SK-N-SH (cell line): ENCODE results near the gene ZNF511. TPM values are rescaled to one million over a fixed set of nuclear protein-coding genes. Genes with fewer than 3 reads are reported as not detected.

ENCODE experiments used
- CTCF ChIA-PET: fragments of 300-600, 350-600 bp; formaldehyde crosslinking; extraction: SDS; loops from one replicate; lab custom pipeline; 2021; lab: Yijun Ruan, JAX
- POLR2A ChIA-PET: fragments of 350-600 bp; sonication (Branson Sonifier 250); formaldehyde crosslinking; extraction: SDS; loops from one replicate; lab custom pipeline; 2020; ENCODE audit warnings: antibody characterized with exemption, inconsistent platforms; lab: Yijun Ruan, JAX
- DNase-seq: peaks from one replicate; pipeline ENCODE4 v3.0.0; 2012
- H2AFZ ChIP-seq: fragments of 200-600 bp; sonication (generic); 2 replicates; pipeline ENCODE4 v1.8.1; 2016; ENCODE audit warnings: antibody characterized with exemption, mild to moderate bottlenecking, low read depth
- H3F3A ChIP-seq: fragments of 200-600 bp; sonication (generic); replicated peaks from 2 replicates; pipeline ENCODE3; 2016; ENCODE audit warnings: antibody characterized with exemption, mild to moderate bottlenecking; ENCODE audit not compliant: insufficient read depth
- H3K27ac ChIP-seq, 2 experiments: fragments of 200-500 bp in 1 of 2; fragments of 200-600 bp in 1 of 2; sonication (Bioruptor generic) in 1 of 2; sonication (generic), shearing (Covaris generic) in 1 of 2; 2 replicates each; pipeline versions ENCODE4 v1.5.1 to v1.6.1; 2014 to 2016; ENCODE audit warnings: low read depth in 2 of 2, inconsistent platforms in 1 of 2, low read length in 1 of 2, mild to moderate bottlenecking in 1 of 2, mixed read lengths in 1 of 2
- H3K27me3 ChIP-seq: fragments of 200-600 bp; sonication (generic), shearing (Covaris generic); 2 replicates; pipeline ENCODE4 v1.6.1; 2016; ENCODE audit warnings: mixed run types; ENCODE audit not compliant: insufficient read depth
- H3K36me3 ChIP-seq, 2 experiments: fragments of 200-500 bp in 1 of 2; fragments of 200-600 bp in 1 of 2; sonication (Bioruptor generic) in 1 of 2; sonication (generic) in 1 of 2; replicated peaks in 1 of 2; 2 replicates each; pipeline versions ENCODE3 to v1.5.1; 2014 to 2016; ENCODE audit warnings: low read length in 1 of 2, mild to moderate bottlenecking in 1 of 2; ENCODE audit not compliant: insufficient read depth in 2 of 2, control insufficient read depth in 1 of 2
- H3K4me1 ChIP-seq, 2 experiments: fragments of 200-500 bp in 1 of 2; fragments of 200-600 bp in 1 of 2; sonication (Bioruptor generic) in 1 of 2; sonication (generic), shearing (Covaris generic) in 1 of 2; 2 replicates each; pipeline versions ENCODE4 v1.5.1 to v1.6.1; 2014 to 2016; ENCODE audit warnings: low read depth in 1 of 2, low read length in 1 of 2, mixed run types in 1 of 2; ENCODE audit not compliant: insufficient read depth in 2 of 2, control insufficient read depth in 1 of 2
- H3K4me2 ChIP-seq: fragments of 200-600 bp; sonication (generic), shearing (Covaris generic); 2 replicates; pipeline ENCODE4 v1.6.1; 2017; ENCODE audit warnings: mixed run types
- H3K4me3 ChIP-seq, 2 experiments: fragments of 200-500 bp in 1 of 2; fragments of 200-600 bp in 1 of 2; sonication (Bioruptor generic) in 1 of 2; sonication (generic), shearing (Covaris generic) in 1 of 2; 2 replicates each; pipeline versions ENCODE4 v1.5.1 to v1.8.1; 2014 to 2016; ENCODE audit warnings: low read depth in 2 of 2, inconsistent platforms in 1 of 2, low read length in 1 of 2, mild to moderate bottlenecking in 1 of 2, mixed read lengths in 1 of 2, moderate library complexity in 1 of 2
- H3K79me2 ChIP-seq: fragments of 200-600 bp; sonication (generic); 2 replicates; pipeline ENCODE4 v1.8.1; 2017; ENCODE audit warnings: mild to moderate bottlenecking; ENCODE audit not compliant: insufficient read depth
- H3K9ac ChIP-seq: fragments of 200-600 bp; sonication (generic); 2 replicates; pipeline ENCODE4 v1.6.1; 2017; ENCODE audit warnings: mixed run types
- H3K9me2 ChIP-seq: fragments of 200-600 bp; sonication (generic); 2 replicates; pipeline ENCODE4 v1.6.1; 2017; ENCODE audit warnings: mixed run types
- H3K9me3 ChIP-seq: fragments of 200-600 bp; sonication (generic); 2 replicates; pipeline ENCODE4 v1.6.1; 2017; ENCODE audit warnings: mixed run types, mild to moderate bottlenecking, moderate library complexity
- H4K20me1 ChIP-seq: fragments of 200-600 bp; sonication (generic); 2 replicates; pipeline ENCODE4 v1.6.1; 2017; ENCODE audit warnings: mild to moderate bottlenecking, mixed run types; ENCODE audit not compliant: insufficient read depth
- CHD2 ChIP-seq: fragments of 150-350 bp; IDR thresholded peaks from 2 replicates; pipeline ENCODE4 v1.6.1; 2018; ENCODE audit warnings: low read length; ENCODE audit not compliant: partially characterized antibody
- EP300 ChIP-seq, 2 experiments: IDR thresholded peaks; 2 replicates each; pipeline versions ENCODE4 v1.4.0 to v1.6.1; 2012; ENCODE audit warnings: borderline replicate concordance in 1 of 2, low read depth in 1 of 2, low read length in 1 of 2
- FOSL2 ChIP-seq: IDR thresholded peaks from 2 replicates; pipeline ENCODE4 v1.4.0; 2012; ENCODE audit warnings: low read depth, mild to moderate bottlenecking, moderate library complexity, borderline replicate concordance
- FOXJ3 ChIP-seq: sonication (generic); formaldehyde crosslinking; IDR thresholded peaks from 2 replicates; pipeline ENCODE4 v1.5.1; 2020; ENCODE audit warnings: mild to moderate bottlenecking, missing genetic modification reagents
- GABPA ChIP-seq: IDR thresholded peaks from 2 replicates; pipeline ENCODE4 v1.4.0; 2012; ENCODE audit warnings: low read depth, mild to moderate bottlenecking
- GATA2 ChIP-seq: sonication (generic); formaldehyde crosslinking; IDR thresholded peaks from 2 replicates; pipeline ENCODE4 v1.5.0; 2020; ENCODE audit warnings: mild to moderate bottlenecking, missing genetic modification reagents
- MEF2A ChIP-seq: IDR thresholded peaks from 2 replicates; pipeline ENCODE4 v1.4.0; 2012; ENCODE audit warnings: low read depth, borderline replicate concordance
- MXI1 ChIP-seq: IDR thresholded peaks from 2 replicates; pipeline ENCODE4 v1.6.1; 2012; ENCODE audit warnings: mild to moderate bottlenecking, low read depth, low read length, improper control_type of control experiment
- NFIC ChIP-seq: IDR thresholded peaks from 2 replicates; pipeline ENCODE4 v1.4.0; 2012; ENCODE audit warnings: borderline replicate concordance
- NRF1 ChIP-seq: IDR thresholded peaks from 2 replicates; pipeline ENCODE4 v1.6.1; 2012; ENCODE audit warnings: low read depth, mild to moderate bottlenecking, low read length
- RAD21 ChIP-seq: IDR thresholded peaks from 2 replicates; pipeline ENCODE4 v1.6.1; 2012; ENCODE audit warnings: mild to moderate bottlenecking, low read length
- RXRA ChIP-seq: IDR thresholded peaks from 2 replicates; pipeline ENCODE4 v1.4.0; 2012; ENCODE audit warnings: low read depth, mild to moderate bottlenecking, borderline replicate concordance
- WGBS: methylation state at CpG from one replicate; pipeline ENCODE4 v1.1.6; 2017; ENCODE audit warnings: low lambda C conversion rate; 5-methylcytosine and 5-hydroxymethylcytosine counted together
- polyA plus RNA-seq, 3 experiments: library from polyadenylated mRNA; depleted of rRNA; stranded (reverse); fragments of >200 nt; gene quantifications; 2 replicates each; pipeline ENCODE4 v1.2.3, GENCODE V29; 2012
- TF ChIP-seq, protein P1 (sequence below): fragments of 200-600 bp; sonication (generic); IDR thresholded peaks from 2 replicates; pipeline ENCODE4 v1.6.1; 2017; ENCODE audit warnings: antibody characterized with exemption, mild to moderate bottlenecking, moderate library complexity
- TF ChIP-seq, protein P2 (sequence below): IDR thresholded peaks from 2 replicates; pipeline ENCODE4 v1.6.1; 2012; ENCODE audit warnings: mild to moderate bottlenecking, low read depth, low read length, moderate library complexity
- TF ChIP-seq, protein P3 (sequence below): IDR thresholded peaks from 2 replicates; pipeline ENCODE4; 2012
- TF ChIP-seq, protein P4 (sequence below): IDR thresholded peaks from 2 replicates; pipeline ENCODE4 v1.4.0; 2012; ENCODE audit warnings: low read depth, borderline replicate concordance

ZNF511 gene
- polyA plus RNA-seq, 1 of the 3 experiments (the other 2 are of a cell fraction), result 62.3 TPM

DNA sequence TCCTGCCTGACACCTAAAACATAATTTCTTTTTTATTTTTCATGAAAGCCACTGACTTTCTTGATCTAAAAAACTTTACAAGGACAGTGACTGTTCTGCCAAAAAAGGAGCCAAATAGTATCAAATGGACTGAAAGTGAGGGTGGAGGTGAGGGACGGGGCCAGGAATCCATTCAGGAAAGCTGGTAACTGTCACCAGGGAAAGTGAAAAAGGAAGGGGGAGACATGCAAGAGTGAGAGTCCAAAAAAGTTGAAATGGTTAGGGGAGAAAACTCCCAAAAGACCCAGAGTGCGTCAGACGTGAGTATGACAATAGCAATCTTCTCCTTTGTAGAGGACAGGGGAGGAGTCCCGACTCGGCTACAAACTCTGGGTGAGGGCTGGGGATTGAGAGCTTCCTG lies 35.5 kb downstream of the ZNF511 start:
- no peak for TF ChIP-seq GABPA
- TF ChIP-seq NRF1, result no peak
- TF ChIP-seq, protein P1, sequence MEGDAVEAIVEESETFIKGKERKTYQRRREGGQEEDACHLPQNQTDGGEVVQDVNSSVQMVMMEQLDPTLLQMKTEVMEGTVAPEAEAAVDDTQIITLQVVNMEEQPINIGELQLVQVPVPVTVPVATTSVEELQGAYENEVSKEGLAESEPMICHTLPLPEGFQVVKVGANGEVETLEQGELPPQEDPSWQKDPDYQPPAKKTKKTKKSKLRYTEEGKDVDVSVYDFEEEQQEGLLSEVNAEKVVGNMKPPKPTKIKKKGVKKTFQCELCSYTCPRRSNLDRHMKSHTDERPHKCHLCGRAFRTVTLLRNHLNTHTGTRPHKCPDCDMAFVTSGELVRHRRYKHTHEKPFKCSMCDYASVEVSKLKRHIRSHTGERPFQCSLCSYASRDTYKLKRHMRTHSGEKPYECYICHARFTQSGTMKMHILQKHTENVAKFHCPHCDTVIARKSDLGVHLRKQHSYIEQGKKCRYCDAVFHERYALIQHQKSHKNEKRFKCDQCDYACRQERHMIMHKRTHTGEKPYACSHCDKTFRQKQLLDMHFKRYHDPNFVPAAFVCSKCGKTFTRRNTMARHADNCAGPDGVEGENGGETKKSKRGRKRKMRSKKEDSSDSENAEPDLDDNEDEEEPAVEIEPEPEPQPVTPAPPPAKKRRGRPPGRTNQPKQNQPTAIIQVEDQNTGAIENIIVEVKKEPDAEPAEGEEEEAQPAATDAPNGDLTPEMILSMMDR, result no peak
- no peak overlapping the region for H3K4me2 ChIP-seq
- H3K79me2 ChIP-seq, result no peaks in the 10 kb centered on the region
- no peaks in the 10 kb centered on the region for H3F3A ChIP-seq
- H3K27ac ChIP-seq, result no peak overlapping the region
- no peaks in the 10 kb centered on the region for H3K36me3 ChIP-seq
- POLR2A ChIA-PET, result no interaction called here
- no peak overlapping the region for H3K9ac ChIP-seq
- CTCF ChIA-PET, result interaction anchor here (3.3 kb wide), 1 partner anchor 15 kb away, joined by 21 read pairs; no protein-coding TSS in a partner anchor
- no peak for DNase-seq
- H3K4me3 ChIP-seq, result no peak overlapping the region
- no peaks in the 10 kb centered on the region for H3K9me2 ChIP-seq
- 38% methylated on average over 5 of the region's 5 CpGs for WGBS
- H4K20me1 ChIP-seq, result no peaks in the 10 kb centered on the region
- peaks cover 55% of the 10 kb centered on the region; the same call in 1 of the 2 replicates for H3K27me3 ChIP-seq
- no peak overlapping the region for H2AFZ ChIP-seq
- peaks cover 0 to 7% of the 10 kb centered on the region in 2 experiments; a peak in 1 of 4 replicates for H3K4me1 ChIP-seq
- no peaks in the 10 kb centered on the region for H3K9me3 ChIP-seq

DNA sequence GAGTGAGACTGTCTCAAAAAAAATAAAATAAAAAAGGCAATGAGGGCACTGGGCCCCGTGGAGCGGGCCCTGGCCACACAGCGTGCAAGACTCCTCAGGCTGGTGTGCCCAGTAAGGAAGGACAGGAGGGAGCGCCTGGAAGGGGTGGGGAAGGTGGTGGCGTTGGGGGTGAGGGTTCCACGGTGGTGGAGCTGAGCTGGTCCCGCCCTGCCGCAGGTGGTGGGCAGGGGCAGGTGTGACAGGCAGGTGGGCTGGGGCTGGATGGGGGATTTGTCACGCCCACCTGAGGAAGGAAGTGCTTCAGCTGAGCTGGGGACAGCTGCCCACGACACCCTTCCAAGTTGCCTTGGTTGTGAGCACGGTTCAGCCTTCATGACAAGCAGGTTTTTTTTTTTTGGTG lies 37.7 kb downstream of the ZNF511 start:
- no peaks in the 10 kb centered on the region for H3K36me3 ChIP-seq
- H3K9me3 ChIP-seq, result no peaks in the 10 kb centered on the region
- no peak overlapping the region for H3K9ac ChIP-seq
- H3K79me2 ChIP-seq, result no peaks in the 10 kb centered on the region
- no peak overlapping the region for H3K4me2 ChIP-seq
- peaks cover 0 to 11% of the 10 kb centered on the region in 2 experiments; a peak in 1 of 4 replicates for H3K4me1 ChIP-seq
- H3K9me2 ChIP-seq, result no peaks in the 10 kb centered on the region
- 58% methylated on average over 11 of the region's 11 CpGs for WGBS
- ChIA-PET POLR2A (interaction anchor here (1.0 kb wide), 1 partner anchor 15 kb away, joined by 3 read pairs; no protein-coding TSS in a partner anchor), CTCF (interaction anchor here (1.5 to 2.1 kb wide), 2 partner anchors 9 to 17 kb away, joined by 4 to 20 read pairs; no protein-coding TSS in a partner anchor)
- no peak overlapping the region for H3K4me3 ChIP-seq
- H3K27me3 ChIP-seq, result peaks cover 38% of the 10 kb centered on the region; the same call in 1 of the 2 replicates
- no peak overlapping the region for H3K27ac ChIP-seq
- no peak for DNase-seq
- H2AFZ ChIP-seq, result no peak overlapping the region
- H3F3A ChIP-seq, result no peaks in the 10 kb centered on the region
- H4K20me1 ChIP-seq, result no peaks in the 10 kb centered on the region
- TF ChIP-seq MEF2A (no peak), FOXJ3 (CRISPR knock-in tag) (no peak), RXRA (no peak), MXI1 (no peak), FOSL2 (no peak), EP300 (IDR thresholded peaks at IDR 0.05; ENCODE audit: borderline replicate concordance in 1 of 2, low read depth in 1 of 2, low read length in 1 of 2) (no peak), NFIC (no peak), GATA2 (CRISPR knock-in tag) (no peak), RAD21 (no peak), CHD2 (no peak)
- TF ChIP-seq, protein P2, sequence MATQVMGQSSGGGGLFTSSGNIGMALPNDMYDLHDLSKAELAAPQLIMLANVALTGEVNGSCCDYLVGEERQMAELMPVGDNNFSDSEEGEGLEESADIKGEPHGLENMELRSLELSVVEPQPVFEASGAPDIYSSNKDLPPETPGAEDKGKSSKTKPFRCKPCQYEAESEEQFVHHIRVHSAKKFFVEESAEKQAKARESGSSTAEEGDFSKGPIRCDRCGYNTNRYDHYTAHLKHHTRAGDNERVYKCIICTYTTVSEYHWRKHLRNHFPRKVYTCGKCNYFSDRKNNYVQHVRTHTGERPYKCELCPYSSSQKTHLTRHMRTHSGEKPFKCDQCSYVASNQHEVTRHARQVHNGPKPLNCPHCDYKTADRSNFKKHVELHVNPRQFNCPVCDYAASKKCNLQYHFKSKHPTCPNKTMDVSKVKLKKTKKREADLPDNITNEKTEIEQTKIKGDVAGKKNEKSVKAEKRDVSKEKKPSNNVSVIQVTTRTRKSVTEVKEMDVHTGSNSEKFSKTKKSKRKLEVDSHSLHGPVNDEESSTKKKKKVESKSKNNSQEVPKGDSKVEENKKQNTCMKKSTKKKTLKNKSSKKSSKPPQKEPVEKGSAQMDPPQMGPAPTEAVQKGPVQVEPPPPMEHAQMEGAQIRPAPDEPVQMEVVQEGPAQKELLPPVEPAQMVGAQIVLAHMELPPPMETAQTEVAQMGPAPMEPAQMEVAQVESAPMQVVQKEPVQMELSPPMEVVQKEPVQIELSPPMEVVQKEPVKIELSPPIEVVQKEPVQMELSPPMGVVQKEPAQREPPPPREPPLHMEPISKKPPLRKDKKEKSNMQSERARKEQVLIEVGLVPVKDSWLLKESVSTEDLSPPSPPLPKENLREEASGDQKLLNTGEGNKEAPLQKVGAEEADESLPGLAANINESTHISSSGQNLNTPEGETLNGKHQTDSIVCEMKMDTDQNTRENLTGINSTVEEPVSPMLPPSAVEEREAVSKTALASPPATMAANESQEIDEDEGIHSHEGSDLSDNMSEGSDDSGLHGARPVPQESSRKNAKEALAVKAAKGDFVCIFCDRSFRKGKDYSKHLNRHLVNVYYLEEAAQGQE, result no peak
- TF ChIP-seq, protein P3, sequence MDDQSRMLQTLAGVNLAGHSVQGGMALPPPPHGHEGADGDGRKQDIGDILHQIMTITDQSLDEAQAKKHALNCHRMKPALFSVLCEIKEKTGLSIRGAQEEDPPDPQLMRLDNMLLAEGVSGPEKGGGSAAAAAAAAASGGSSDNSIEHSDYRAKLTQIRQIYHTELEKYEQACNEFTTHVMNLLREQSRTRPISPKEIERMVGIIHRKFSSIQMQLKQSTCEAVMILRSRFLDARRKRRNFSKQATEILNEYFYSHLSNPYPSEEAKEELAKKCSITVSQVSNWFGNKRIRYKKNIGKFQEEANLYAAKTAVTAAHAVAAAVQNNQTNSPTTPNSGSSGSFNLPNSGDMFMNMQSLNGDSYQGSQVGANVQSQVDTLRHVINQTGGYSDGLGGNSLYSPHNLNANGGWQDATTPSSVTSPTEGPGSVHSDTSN, result no peak
- TF ChIP-seq, protein P4, sequence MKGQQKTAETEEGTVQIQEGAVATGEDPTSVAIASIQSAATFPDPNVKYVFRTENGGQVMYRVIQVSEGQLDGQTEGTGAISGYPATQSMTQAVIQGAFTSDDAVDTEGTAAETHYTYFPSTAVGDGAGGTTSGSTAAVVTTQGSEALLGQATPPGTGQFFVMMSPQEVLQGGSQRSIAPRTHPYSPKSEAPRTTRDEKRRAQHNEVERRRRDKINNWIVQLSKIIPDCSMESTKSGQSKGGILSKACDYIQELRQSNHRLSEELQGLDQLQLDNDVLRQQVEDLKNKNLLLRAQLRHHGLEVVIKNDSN, result no peak
- TF ChIP-seq, protein P1, result no peak
